Caco-2 (cell line): Measurements from ENCODE around the gene PCIF1. TPM values are rescaled to one million over a fixed set of nuclear protein-coding genes. Genes with fewer than 3 reads are reported as not detected.

Experiments
- BruUV-seq: library from RNA; stranded (reverse); fragments of 400-500 nt; replicated peaks from 2 replicates; lab custom pipeline; 2021; lab: Mats Ljungman, UMichigan
- CTCF ChIA-PET: fragments of 300-600 bp; sonication (Branson Sonifier 250); formaldehyde crosslinking; loops from one replicate; lab custom pipeline; 2022; ENCODE audit warnings: antibody characterized with exemption; lab: Charles Lee
- POLR2A ChIA-PET: fragments of 300-600 bp; sonication (Branson Sonifier 250); formaldehyde crosslinking; loops from one replicate; lab custom pipeline; 2022; ENCODE audit warnings: antibody characterized with exemption; lab: Charles Lee
- DNase-seq, 2 experiments: peaks; one replicate each; pipeline versions ENCODE4 v3.0.0 to v3.0.0-alpha.2; 2020 to 2022
- H3K27me3 ChIP-seq: replicated peaks from 2 replicates; pipeline ENCODE4 v1.6.0; 2011; ENCODE audit warnings: low read length; ENCODE audit not compliant: control insufficient read depth, insufficient read depth
- H3K36me3 ChIP-seq: 2 replicates; pipeline ENCODE4 v1.5.1; 2011; ENCODE audit warnings: low read length; ENCODE audit not compliant: control insufficient read depth, insufficient read depth
- H3K4me1 ChIP-seq: fragments of 250-450 bp; sonication (Bioruptor Pico); 2 replicates; pipeline ENCODE4 v1.5.1; 2020; ENCODE audit warnings: mild to moderate bottlenecking
- H3K4me3 ChIP-seq: 2 replicates; pipeline ENCODE4 v1.5.1; 2011; ENCODE audit warnings: low read depth, mild to moderate bottlenecking, control low read depth, low read length
- H3K9me3 ChIP-seq: fragments of 250-450 bp; sonication (Bioruptor Pico); 2 replicates; pipeline ENCODE4 v1.5.1; 2020; ENCODE audit warnings: mild to moderate bottlenecking, moderate library complexity
- H3K27ac Mint-ChIP-seq: one replicate; pipeline ENCODE4 v1.8.0; 2022; ENCODE audit warnings: mixed read lengths; ENCODE audit not compliant: unreplicated experiment
- H3K27me3 Mint-ChIP-seq: one replicate; pipeline ENCODE4 v1.8.0; 2022; ENCODE audit warnings: mixed read lengths; ENCODE audit not compliant: insufficient read depth, unreplicated experiment
- H3K36me3 Mint-ChIP-seq: one replicate; pipeline ENCODE4 v1.8.0; 2022; ENCODE audit warnings: mild to moderate bottlenecking, mixed read lengths; ENCODE audit not compliant: insufficient read depth, unreplicated experiment
- H3K4me1 Mint-ChIP-seq: one replicate; pipeline ENCODE4 v1.8.0; 2022; ENCODE audit warnings: low read depth, mixed read lengths; ENCODE audit not compliant: unreplicated experiment
- H3K4me3 Mint-ChIP-seq: one replicate; pipeline ENCODE4 v1.8.0; 2022; ENCODE audit warnings: mild to moderate bottlenecking, moderate library complexity, mixed read lengths; ENCODE audit not compliant: unreplicated experiment
- H3K9me3 Mint-ChIP-seq: one replicate; pipeline ENCODE4 v1.8.0; 2022; ENCODE audit warnings: mixed read lengths; ENCODE audit not compliant: unreplicated experiment
- intact Hi-C: fragments of 100-400 bp; cut with micrococcal nuclease; formaldehyde crosslinking; loops from one replicate; pipeline ENCODE4 v1.10.0; 2022; ENCODE audit not compliant: unreplicated experiment
- total RNA-seq: library from RNA; stranded (reverse); gene quantifications from 2 replicates; pipeline ENCODE4 v1.2.3, GENCODE V29; 2022
- TF ChIP-seq, protein P1 (sequence below), 2 experiments: fragments of 200-600 bp in 1 of 2; IDR thresholded peaks; 1 replicate in 1 of 2; 2 replicates in 1 of 2; pipeline versions ENCODE4 v1.5.1 to v1.8.0; 2011 to 2022; ENCODE audit warnings: antibody characterized with exemption in 1 of 2, control low read depth in 1 of 2, inconsistent platforms in 1 of 2, low read depth in 1 of 2, low read length in 1 of 2, mild to moderate bottlenecking in 1 of 2, moderate library complexity in 1 of 2; ENCODE audit not compliant: insufficient read depth in 1 of 2, severe bottlenecking in 1 of 2, unreplicated experiment in 1 of 2

The PCIF1 gene
- total RNA-seq, 1 experiment from 2014 or later, result 75.9 TPM

DNA sequence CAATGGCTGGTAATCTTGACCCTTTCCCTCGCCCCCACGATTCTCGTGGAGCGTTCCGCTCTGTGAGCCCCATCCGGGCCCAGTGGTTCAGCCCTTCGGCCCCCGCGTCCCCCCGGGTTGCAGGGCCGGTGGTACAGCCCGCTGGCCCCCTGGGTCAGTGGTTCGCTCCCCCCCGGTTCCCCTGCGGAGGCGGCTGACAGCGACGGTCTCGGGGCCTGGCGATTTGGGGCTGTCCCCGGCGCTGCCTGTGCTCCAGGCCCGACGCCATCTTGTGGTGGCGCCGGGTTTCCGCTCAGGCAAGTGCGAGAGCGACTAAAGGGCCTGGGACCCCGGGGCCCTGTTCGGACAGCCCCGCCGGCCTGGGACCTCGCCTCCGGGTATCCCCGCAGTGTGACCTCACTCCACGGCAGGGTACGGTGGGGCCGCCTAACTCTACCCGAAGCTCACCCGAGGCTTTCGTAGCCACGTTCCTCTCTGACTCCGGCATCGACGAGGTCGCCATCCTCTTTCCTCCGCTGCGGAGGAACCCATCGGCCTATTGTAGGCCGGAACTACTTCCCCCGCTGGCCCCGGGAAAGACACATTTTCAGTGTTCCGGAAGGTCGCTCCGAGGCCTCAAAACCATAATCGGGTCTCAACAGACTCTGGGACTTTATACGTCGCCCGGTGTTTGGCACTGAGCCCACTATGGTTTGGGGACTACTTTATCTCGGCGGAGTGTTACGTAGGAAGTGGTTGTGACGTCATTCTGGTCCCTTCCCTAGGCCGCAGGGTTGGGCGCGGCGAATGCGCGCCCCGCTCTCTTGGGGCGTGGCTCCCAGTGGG, 37.4 kb downstream of the PCIF1 start, which contains the start of gene ZNF335:
Gene ZNF335, minus strand, starts transcription at position 529 of the 825 bp plus-strand sequence. CDS start 793 bp downstream, outside the sequence.
- DNase-seq, result peak; percentile 99 to 100
- ChIA-PET POLR2A (interaction anchor here (0.7 to 2.9 kb wide), 7 partner anchors 37 to 955 kb away, joined by 3 to 22 read pairs (median 3); partner anchors contain the start of genes ACOT8, PCIF1, ZSWIM1 and ZSWIM3), CTCF (interaction anchor here (0.6 to 5.5 kb wide), 8 partner anchors 12 to 175 kb away, joined by 3 to 63 read pairs (median 16); partner anchors contain the start of genes PCIF1 and ZSWIM1)
- peak within 1 kb of the TSS; percentile 54 for H3K4me3 ChIP-seq
- peak within 1 kb of the TSS; percentile 80 for H3K4me3 Mint-ChIP-seq
- TF ChIP-seq, protein P1, sequence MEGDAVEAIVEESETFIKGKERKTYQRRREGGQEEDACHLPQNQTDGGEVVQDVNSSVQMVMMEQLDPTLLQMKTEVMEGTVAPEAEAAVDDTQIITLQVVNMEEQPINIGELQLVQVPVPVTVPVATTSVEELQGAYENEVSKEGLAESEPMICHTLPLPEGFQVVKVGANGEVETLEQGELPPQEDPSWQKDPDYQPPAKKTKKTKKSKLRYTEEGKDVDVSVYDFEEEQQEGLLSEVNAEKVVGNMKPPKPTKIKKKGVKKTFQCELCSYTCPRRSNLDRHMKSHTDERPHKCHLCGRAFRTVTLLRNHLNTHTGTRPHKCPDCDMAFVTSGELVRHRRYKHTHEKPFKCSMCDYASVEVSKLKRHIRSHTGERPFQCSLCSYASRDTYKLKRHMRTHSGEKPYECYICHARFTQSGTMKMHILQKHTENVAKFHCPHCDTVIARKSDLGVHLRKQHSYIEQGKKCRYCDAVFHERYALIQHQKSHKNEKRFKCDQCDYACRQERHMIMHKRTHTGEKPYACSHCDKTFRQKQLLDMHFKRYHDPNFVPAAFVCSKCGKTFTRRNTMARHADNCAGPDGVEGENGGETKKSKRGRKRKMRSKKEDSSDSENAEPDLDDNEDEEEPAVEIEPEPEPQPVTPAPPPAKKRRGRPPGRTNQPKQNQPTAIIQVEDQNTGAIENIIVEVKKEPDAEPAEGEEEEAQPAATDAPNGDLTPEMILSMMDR (IDR thresholded peaks at IDR 0.05; ENCODE audit: insufficient read depth in 1 of 2, low read depth in 1 of 2, low read length in 1 of 2, severe bottlenecking in 1 of 2, unreplicated experiment in 1 of 2), result peak; percentile 29 to 55
- H3K9me3 Mint-ChIP-seq, result no peaks in the 10 kb centered on the region
- H3K4me1 ChIP-seq, result peaks cover 7% of the 10 kb centered on the region; the same call in 1 of the 2 replicates
- H3K4me1 Mint-ChIP-seq, result peaks cover 13% of the 10 kb centered on the region
- peaks cover 5% of the 10 kb centered on the region for H3K27me3 Mint-ChIP-seq
- peaks cover 30% of the 10 kb centered on the region for H3K36me3 Mint-ChIP-seq
- H3K27me3 ChIP-seq, result no peaks in the 10 kb centered on the region
- TSS peak; percentile 80 for BruUV-seq
- peaks cover 8% of the 10 kb centered on the region for H3K36me3 ChIP-seq
- H3K9me3 ChIP-seq, result no peaks in the 10 kb centered on the region
- peak within 1 kb of the TSS; percentile 81 for H3K27ac Mint-ChIP-seq
- intact Hi-C loops, result loop anchor here (1.0 to 5.0 kb wide), 5 partner anchors 15 to 160 kb away; partner anchors contain the start of gene UBE2C

DNA sequence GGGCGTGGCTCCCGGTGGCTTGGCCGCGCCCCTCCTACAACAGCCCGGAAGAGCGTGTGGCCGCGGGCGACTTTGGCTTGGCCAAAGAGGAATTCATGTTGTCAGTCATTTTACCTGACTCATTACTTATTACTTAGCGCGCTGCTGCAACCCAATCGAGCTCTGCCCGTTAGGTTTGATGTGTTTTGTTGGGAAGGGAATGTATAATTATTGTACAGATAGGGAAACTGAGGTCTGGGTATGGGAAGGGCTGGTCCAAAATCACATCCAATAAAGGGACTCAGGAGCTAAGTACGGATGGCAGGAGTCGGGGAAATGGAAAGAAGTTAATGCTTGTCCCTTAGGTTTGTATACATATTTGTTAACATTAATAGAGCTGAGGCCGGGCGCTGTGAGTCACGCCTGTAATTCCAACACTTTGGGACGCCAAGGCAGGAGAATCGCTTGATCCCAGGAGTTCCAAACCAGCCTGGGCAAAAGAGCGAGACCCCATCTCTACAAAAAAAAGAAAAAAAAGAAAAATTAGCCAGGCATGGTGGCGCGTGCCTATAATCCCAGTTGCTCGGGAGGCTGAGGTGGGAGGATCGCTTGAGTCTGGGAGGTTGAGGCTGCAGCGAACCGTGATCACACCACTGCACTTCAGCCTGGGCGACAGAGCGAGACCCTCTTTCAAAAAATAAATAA, 38.2 kb downstream of the PCIF1 start:
- intact Hi-C loops, result loop anchor here (1.0 to 5.0 kb wide), 4 partner anchors 15 to 160 kb away; partner anchors contain the start of gene UBE2C
- Histone ChIP-seq H3K4me1 (peaks cover 7% of the 10 kb centered on the region; the same call in 1 of the 2 replicates), H3K27me3 (no peaks in the 10 kb centered on the region), H3K9me3 (no peaks in the 10 kb centered on the region), H3K4me3 (peak overlapping the region; percentile 54), H3K36me3 (peaks cover 3% of the 10 kb centered on the region)
- Mint-ChIP-seq H3K4me3 (peak overlapping the region; percentile 80), H3K36me3 (peaks cover 23% of the 10 kb centered on the region), H3K27ac (peak overlapping the region; percentile 81), H3K27me3 (peaks cover 7% of the 10 kb centered on the region), H3K4me1 (peaks cover 13% of the 10 kb centered on the region), H3K9me3 (no peaks in the 10 kb centered on the region)
- no TSS peak for BruUV-seq
- TF ChIP-seq, protein P1 (IDR thresholded peaks at IDR 0.05; ENCODE audit: insufficient read depth in 1 of 2, low read depth in 1 of 2, low read length in 1 of 2, severe bottlenecking in 1 of 2, unreplicated experiment in 1 of 2), result no peak
- DNase-seq, result no peak
- CTCF ChIA-PET, result interaction anchor here (0.6 to 5.5 kb wide), 8 partner anchors 14 to 1357 kb away, joined by 3 to 63 read pairs (median 4); partner anchors contain the start of gene PCIF1
- POLR2A ChIA-PET, result interaction anchor here (0.7 to 2.3 kb wide), 6 partner anchors 38 to 956 kb away, joined by 3 to 22 read pairs (median 4); partner anchors contain the start of genes ACOT8, PCIF1 and ZSWIM3
